ENCODE measurements around the gene TMEM176A. TPM values are rescaled to one million over a fixed set of nuclear protein-coding genes. Genes with fewer than 3 reads are reported as not detected.

TMEM176A gene
- total RNA-seq, 1 donor from 2014 or later, result not detected

DNA sequence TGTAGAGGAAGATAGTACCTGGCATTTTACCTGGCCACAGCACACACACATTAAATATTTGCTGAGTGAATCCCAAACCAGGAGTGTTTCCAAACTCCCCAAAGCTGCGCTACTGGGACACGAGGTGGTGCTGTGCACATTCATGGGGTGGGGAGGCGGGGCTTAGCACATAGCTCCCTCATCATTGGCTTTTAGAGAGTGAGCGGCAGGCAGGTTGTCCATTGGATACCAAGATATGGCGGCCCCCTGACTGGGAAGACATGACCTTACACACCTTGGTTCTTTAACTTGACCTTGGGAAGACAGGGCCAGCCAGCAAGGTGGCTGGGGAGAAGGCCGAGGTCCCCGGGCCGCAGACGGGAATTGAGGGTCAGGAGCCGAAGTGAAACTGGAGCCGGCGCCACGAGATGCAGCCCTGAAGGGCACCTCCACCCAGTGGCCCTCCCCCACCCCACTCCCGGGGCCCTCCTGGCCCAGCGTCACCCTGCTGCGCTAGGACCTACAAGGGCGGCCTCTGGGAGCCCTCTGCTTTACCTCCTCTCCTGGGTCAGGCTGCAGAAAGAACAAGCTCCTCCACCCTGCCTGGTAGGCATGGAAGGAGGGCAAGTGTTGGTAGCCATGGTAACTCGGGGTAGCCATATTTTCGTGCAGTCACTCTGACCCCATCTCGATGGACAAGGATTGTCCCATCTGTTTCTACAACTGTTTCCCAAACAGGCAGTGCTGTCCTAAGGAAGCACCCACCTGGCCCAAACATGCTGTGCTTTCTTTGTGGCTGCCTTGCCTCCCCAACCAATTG, 24.0 kb downstream of the TMEM176A start:
- Histone ChIP-seq H3K36me3 (ENCODE audit: insufficient read depth, low read length) (no peaks in the 10 kb centered on the region), H3K4me3 (ENCODE audit: insufficient read depth, low read depth, low read length) (no peak overlapping the region), H3K79me2 (ENCODE audit: insufficient read depth, low read length) (no peaks in the 10 kb centered on the region), H3K9me3 (ENCODE audit: insufficient read depth, low read depth, low read length) (no peaks in the 10 kb centered on the region), H3K4me1 (ENCODE audit: insufficient read depth, low read length) (no peaks in the 10 kb centered on the region), H2AFZ (ENCODE audit: low read depth, low read length) (no peak overlapping the region), H3K27me3 (ENCODE audit: insufficient read depth, low read length) (no peaks in the 10 kb centered on the region), H3K9ac (ENCODE audit: low read length) (no peak overlapping the region), H4K20me1 (ENCODE audit: insufficient read depth, low read length) (no peaks in the 10 kb centered on the region), H3K4me2 (ENCODE audit: low read length) (no peak overlapping the region), H3K27ac (ENCODE audit: low read depth, low read length) (no peak overlapping the region)
- H3K4me3 Mint-ChIP-seq (ENCODE audit: unreplicated experiment), result no peak overlapping the region
- H3K27me3 Mint-ChIP-seq (ENCODE audit: low read depth, unreplicated experiment), result peaks cover 8% of the 10 kb centered on the region
- FAIRE-seq (no peak), DNase-seq (ENCODE audit: low read depth) (no peak)
- H3K27ac Mint-ChIP-seq (ENCODE audit: unreplicated experiment), result no peak overlapping the region
- H3K36me3 Mint-ChIP-seq (ENCODE audit: low read depth, unreplicated experiment), result peaks cover 4% of the 10 kb centered on the region
- TF ChIP-seq, protein P1, sequence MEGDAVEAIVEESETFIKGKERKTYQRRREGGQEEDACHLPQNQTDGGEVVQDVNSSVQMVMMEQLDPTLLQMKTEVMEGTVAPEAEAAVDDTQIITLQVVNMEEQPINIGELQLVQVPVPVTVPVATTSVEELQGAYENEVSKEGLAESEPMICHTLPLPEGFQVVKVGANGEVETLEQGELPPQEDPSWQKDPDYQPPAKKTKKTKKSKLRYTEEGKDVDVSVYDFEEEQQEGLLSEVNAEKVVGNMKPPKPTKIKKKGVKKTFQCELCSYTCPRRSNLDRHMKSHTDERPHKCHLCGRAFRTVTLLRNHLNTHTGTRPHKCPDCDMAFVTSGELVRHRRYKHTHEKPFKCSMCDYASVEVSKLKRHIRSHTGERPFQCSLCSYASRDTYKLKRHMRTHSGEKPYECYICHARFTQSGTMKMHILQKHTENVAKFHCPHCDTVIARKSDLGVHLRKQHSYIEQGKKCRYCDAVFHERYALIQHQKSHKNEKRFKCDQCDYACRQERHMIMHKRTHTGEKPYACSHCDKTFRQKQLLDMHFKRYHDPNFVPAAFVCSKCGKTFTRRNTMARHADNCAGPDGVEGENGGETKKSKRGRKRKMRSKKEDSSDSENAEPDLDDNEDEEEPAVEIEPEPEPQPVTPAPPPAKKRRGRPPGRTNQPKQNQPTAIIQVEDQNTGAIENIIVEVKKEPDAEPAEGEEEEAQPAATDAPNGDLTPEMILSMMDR (IDR thresholded peaks at IDR 0.05; ENCODE audit: insufficient read depth, low read depth, low read length), result no peak
- no peak for TF ChIP-seq EZH2 (IDR thresholded peaks at IDR 0.05; ENCODE audit: insufficient read depth, low read length)
- H3K9me3 Mint-ChIP-seq (ENCODE audit: unreplicated experiment), result peaks cover 2% of the 10 kb centered on the region
- H3K4me1 Mint-ChIP-seq (ENCODE audit: low read depth, unreplicated experiment), result peaks cover 14% of the 10 kb centered on the region

DNA sequence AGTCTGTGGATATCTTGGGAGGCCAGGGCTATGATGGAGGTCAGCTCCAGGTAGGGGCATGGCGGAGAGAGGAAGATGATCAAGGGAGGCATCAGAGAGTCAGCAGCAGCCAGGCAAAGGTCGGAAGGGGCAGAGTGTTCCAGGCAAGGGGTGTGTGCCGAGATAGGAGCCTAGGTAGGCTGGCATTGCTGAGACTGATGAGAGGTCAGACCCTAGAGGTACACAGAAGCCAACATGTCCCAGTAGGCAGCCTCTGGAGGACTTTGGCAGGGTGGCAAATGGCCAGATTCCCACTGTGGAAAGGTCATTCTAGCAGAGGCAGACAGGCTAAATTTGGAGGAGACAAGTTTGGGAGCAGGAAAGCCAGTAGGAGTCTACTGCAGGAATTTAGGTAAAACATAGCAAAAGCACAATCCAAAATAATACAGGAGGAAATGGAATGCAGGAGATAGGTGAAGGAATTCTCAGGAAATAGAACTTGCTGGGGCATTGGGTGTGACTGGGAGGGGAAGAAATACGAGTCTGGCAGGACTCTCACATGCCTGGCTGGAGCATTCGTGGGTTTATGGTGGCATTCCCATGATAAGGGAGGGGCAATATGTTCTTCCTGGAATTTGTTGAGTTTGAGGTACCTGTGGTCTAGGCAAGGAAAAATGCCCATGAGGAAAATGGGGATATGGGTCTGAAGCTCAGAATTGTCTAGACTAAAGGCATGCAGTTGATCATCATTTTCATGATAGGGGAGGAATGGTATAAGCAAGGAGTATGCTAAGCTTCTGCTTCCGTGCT, 25.7 kb downstream of the TMEM176A start:
- Histone ChIP-seq H3K9ac (ENCODE audit: low read length) (no peak overlapping the region), H3K79me2 (ENCODE audit: insufficient read depth, low read length) (no peaks in the 10 kb centered on the region), H3K27me3 (ENCODE audit: insufficient read depth, low read length) (no peaks in the 10 kb centered on the region), H3K4me2 (ENCODE audit: low read length) (no peak overlapping the region), H3K4me1 (ENCODE audit: insufficient read depth, low read length) (no peaks in the 10 kb centered on the region), H2AFZ (ENCODE audit: low read depth, low read length) (no peak overlapping the region), H3K9me3 (ENCODE audit: insufficient read depth, low read depth, low read length) (no peaks in the 10 kb centered on the region), H4K20me1 (ENCODE audit: insufficient read depth, low read length) (no peaks in the 10 kb centered on the region), H3K36me3 (ENCODE audit: insufficient read depth, low read length) (no peaks in the 10 kb centered on the region), H3K4me3 (ENCODE audit: insufficient read depth, low read depth, low read length) (no peak overlapping the region), H3K27ac (ENCODE audit: low read depth, low read length) (no peak overlapping the region)
- H3K4me1 Mint-ChIP-seq (ENCODE audit: low read depth, unreplicated experiment), result peaks cover 10% of the 10 kb centered on the region
- TF ChIP-seq, protein P1 (IDR thresholded peaks at IDR 0.05; ENCODE audit: insufficient read depth, low read depth, low read length), result no peak
- TF ChIP-seq EZH2 (IDR thresholded peaks at IDR 0.05; ENCODE audit: insufficient read depth, low read length), result no peak
- DNase-seq (ENCODE audit: low read depth), result no peak
- H3K9me3 Mint-ChIP-seq (ENCODE audit: unreplicated experiment), result peaks cover 2% of the 10 kb centered on the region
- FAIRE-seq, result no peak
- peaks cover 1% of the 10 kb centered on the region for H3K36me3 Mint-ChIP-seq (ENCODE audit: low read depth, unreplicated experiment)
- no peak overlapping the region for H3K27ac Mint-ChIP-seq (ENCODE audit: unreplicated experiment)
- no peak overlapping the region for H3K4me3 Mint-ChIP-seq (ENCODE audit: unreplicated experiment)
- peaks cover 8% of the 10 kb centered on the region for H3K27me3 Mint-ChIP-seq (ENCODE audit: low read depth, unreplicated experiment)

Data from astrocyte (in vitro differentiated cells and primary cell).